ENCODE measurements around the gene STXBP3.

STXBP3 gene

GRCh38 chr1:108845991-108846390 is 99.5 kb downstream of the STXBP3 start:
- no peak for DNase-seq

GRCh38 chr1:108847494-108847893 is 101.0 kb downstream of the STXBP3 start:
- no peak for DNase-seq

- DNase-seq = no peak
Measured at GRCh38 chr1:108848806-108849205, 102.3 kb downstream of the STXBP3 start.

GRCh38 chr1:108850929-108851328 is 104.5 kb downstream of the STXBP3 start:
- DNase-seq = no peak

- no peak for DNase-seq
Measured at GRCh38 chr1:108851567-108851966, 105.1 kb downstream of the STXBP3 start.

GRCh38 chr1:108852221-108852975 is 105.9 kb downstream of the STXBP3 start:
- no peak for DNase-seq

GRCh38 chr1:108854221-108855019 is 107.9 kb downstream of the STXBP3 start:
- DNase-seq = no peak

GRCh38 chr1:108856994-108857393 is 110.5 kb downstream of the STXBP3 start, which contains the start of gene AKNAD1:
Gene AKNAD1, minus strand, starts transcription at chr1:108857094. Its CDS starts 4,430 bp downstream, at chr1:108852664.
- DNase-seq = no peak

- DNase-seq = no peak
Measured at GRCh38 chr1:108858230-108858950, 111.9 kb downstream of the STXBP3 start.

Measured in activated CD8-positive, alpha-beta memory T cell treated with anti-CD3 and anti-CD28 coated beads, Interleukin-2, amount 50 U/mL, for 4 hours (primary cell).